ENCODE measurements around the gene FAM193B. TPM values are rescaled to one million over a fixed set of nuclear protein-coding genes. Genes with fewer than 3 reads are reported as not detected.

FAM193B gene
- total and polyA plus RNA-seq, 9 of the 15 experiments (the other 6 are each of a cell fraction or from before 2014, with no cell fraction given), result 4.4 to 76.4 (median 37.3) TPM

DNA sequence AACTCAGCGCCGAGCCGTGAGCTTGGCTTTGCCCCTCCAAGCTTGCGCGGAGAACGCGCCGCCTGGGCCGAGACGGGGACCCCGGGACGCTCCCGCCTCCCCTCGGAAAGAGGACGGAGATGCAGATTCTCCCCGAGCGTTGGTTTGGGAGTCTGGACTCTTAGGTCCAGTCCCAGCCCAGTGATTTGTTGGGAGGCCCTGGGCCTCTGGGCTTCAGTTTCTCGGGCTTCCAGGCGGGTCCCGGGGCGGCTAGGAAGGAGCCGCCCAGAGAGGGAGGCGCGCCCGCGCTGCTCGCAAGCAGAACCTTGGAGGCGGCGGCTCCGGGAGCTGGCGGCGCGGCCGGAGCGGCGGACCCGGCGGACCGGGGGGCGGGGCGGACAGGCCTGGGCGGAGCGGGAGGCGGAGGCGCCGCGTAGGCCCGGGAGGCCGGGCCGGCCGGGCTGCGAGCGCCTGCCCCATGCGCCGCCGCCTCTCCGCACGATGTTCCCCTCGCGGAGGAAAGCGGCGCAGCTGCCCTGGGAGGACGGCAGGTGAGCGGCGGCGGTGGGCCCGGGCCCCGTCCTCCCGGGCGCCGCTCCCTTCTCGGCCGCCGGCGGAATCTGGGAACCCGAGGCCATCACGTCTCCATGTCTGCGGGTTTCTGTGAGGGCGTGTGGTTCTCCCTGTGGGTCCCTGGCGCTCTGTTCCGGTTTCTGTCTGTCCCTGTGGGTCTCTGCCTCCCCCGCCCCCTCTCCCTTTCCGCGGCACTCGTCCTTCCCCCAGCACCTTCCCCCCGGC, 45.6 kb upstream of the FAM193B start, which contains the start of gene B4GALT7 (continued):
- TF ChIP-seq HOMEZ (CRISPR knock-in tag; IDR thresholded peaks at IDR 0.05), result no peak
- no peak for TF ChIP-seq FOXJ2 (tag; IDR thresholded peaks at IDR 0.05)
- TF ChIP-seq, protein P1, sequence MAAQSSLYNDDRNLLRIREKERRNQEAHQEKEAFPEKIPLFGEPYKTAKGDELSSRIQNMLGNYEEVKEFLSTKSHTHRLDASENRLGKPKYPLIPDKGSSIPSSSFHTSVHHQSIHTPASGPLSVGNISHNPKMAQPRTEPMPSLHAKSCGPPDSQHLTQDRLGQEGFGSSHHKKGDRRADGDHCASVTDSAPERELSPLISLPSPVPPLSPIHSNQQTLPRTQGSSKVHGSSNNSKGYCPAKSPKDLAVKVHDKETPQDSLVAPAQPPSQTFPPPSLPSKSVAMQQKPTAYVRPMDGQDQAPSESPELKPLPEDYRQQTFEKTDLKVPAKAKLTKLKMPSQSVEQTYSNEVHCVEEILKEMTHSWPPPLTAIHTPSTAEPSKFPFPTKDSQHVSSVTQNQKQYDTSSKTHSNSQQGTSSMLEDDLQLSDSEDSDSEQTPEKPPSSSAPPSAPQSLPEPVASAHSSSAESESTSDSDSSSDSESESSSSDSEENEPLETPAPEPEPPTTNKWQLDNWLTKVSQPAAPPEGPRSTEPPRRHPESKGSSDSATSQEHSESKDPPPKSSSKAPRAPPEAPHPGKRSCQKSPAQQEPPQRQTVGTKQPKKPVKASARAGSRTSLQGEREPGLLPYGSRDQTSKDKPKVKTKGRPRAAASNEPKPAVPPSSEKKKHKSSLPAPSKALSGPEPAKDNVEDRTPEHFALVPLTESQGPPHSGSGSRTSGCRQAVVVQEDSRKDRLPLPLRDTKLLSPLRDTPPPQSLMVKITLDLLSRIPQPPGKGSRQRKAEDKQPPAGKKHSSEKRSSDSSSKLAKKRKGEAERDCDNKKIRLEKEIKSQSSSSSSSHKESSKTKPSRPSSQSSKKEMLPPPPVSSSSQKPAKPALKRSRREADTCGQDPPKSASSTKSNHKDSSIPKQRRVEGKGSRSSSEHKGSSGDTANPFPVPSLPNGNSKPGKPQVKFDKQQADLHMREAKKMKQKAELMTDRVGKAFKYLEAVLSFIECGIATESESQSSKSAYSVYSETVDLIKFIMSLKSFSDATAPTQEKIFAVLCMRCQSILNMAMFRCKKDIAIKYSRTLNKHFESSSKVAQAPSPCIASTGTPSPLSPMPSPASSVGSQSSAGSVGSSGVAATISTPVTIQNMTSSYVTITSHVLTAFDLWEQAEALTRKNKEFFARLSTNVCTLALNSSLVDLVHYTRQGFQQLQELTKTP (IDR thresholded peaks at IDR 0.05; ENCODE audit: low read depth in 1 of 2, partially characterized antibody in 2 of 2), result no peak
- no peak for TF ChIP-seq SMARCC2 (IDR thresholded peaks at IDR 0.05; ENCODE audit: low read depth)
- TF ChIP-seq SRSF7 (optimal IDR thresholded peaks at IDR 0.05; ENCODE audit: low read depth, low read length), result no peak
- no peak for TF ChIP-seq CBX2 (IDR thresholded peaks at IDR 0.05; ENCODE audit: insufficient read depth, low read length, poor library complexity, severe bottlenecking)
- TF ChIP-seq THAP7 (CRISPR knock-in tag; IDR thresholded peaks at IDR 0.05), result 0 out of 2 replicates have a peak, but pooled peaks have one; percentile 45
- TF ChIP-seq KDM2B (CRISPR knock-in tag; IDR thresholded peaks at IDR 0.05), result no peak; the same call in 1 of the 2 replicates
- no peak for TF ChIP-seq KLF10 (CRISPR knock-in tag; IDR thresholded peaks at IDR 0.05)
- TF ChIP-seq SIX5 (IDR thresholded peaks at IDR 0.05; ENCODE audit: borderline replicate concordance in 1 of 2, insufficient read depth in 1 of 2, low read depth in 1 of 2, low read length in 2 of 2), result peak; percentile 62 to 72; a peak in 3 of 4 replicates
- no peak for TF ChIP-seq ZNF780A (CRISPR knock-in tag; IDR thresholded peaks at IDR 0.05)
- TF ChIP-seq, protein P2, sequence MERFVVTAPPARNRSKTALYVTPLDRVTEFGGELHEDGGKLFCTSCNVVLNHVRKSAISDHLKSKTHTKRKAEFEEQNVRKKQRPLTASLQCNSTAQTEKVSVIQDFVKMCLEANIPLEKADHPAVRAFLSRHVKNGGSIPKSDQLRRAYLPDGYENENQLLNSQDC (CRISPR knock-in tag; IDR thresholded peaks at IDR 0.05), result no peak
- peak; percentile 87 for TF ChIP-seq CBX1 (IDR thresholded peaks at IDR 0.05; ENCODE audit: low read depth)
- TF ChIP-seq, protein P3, sequence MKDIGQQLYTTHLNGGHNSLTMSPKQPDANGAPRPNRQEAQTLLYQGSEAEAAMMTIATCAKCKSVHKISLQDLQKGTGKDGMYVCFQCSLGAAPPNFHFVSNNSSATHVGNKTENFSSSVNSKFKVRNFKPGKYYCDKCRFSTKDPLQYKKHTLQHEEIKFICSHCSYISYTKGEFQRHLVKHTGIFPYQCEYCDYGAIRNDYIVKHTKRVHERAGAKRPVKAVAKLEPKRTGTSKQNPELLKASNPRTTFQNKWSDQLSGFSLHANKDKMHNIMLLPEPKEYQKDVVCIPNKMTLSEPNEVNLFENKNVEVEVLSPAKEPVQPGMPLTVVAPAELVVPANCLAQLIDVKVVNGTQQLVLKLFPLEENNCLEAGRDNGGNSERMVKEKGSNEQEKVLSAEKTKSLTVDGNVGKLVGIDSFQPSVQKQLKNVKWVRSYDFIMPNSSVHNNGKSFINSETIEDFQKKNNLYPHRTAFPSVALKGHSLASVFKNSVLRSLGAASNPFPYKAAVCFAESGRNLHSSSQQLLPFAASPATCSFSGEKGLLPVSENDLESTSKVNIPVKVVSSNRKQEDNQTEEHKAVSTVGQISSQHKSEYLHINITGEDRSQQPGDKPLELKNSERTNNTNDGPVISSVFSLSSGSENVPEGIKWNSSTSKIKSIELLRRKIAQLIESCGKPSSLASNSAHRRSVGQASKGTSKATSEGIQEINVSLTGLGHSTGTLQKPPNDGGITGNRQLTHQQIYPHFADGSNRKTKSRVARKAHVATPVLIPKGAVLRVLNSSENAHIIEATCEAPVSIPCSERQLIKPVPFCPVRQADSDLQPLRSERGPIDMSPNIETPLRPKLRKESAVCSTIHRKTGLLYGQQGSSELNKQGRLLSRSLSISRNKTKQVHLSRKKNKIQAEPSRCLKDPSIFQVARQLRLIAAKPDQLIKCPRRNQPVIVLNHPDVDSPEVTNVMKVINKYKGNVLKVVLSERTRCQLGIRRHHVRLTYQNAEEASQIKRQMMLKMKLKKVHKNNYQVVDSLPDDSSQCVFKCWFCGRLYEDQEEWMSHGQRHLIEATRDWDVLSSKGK (CRISPR knock-in tag; IDR thresholded peaks at IDR 0.05), result no peak
- TF ChIP-seq NCOA2 (IDR thresholded peaks at IDR 0.05; ENCODE audit: partially characterized antibody in 2 of 2), result no peak

Measured in K562 (cell line).